H1 (cell line): ENCODE data around the gene MPZL3. TPM values are rescaled to one million over a fixed set of nuclear protein-coding genes. Genes with fewer than 3 reads are reported as not detected.

Experiments
- CTCF ChIA-PET: fragments of 300-600 bp; sonication (Branson Sonifier 250); formaldehyde crosslinking; loops from one replicate; lab custom pipeline; 2021; ENCODE audit not compliant: partially characterized antibody; lab: Charles Lee
- POLR2A ChIA-PET: fragments of 300-600 bp; sonication (Branson Sonifier 250); formaldehyde crosslinking; loops from one replicate; lab custom pipeline; 2021; ENCODE audit warnings: inconsistent platforms; ENCODE audit not compliant: partially characterized antibody; lab: Charles Lee
- DNase-seq, 2 experiments: peaks; one replicate each; pipeline versions ENCODE4 v3.0.0 to v3.0.0-alpha.2; 2010 to 2022; ENCODE audit warnings: low spot score in 2 of 2, low read depth in 1 of 2, mixed read lengths in 1 of 2
- FAIRE-seq: peaks from 2 replicates; lab custom pipeline; 2011; peaks lifted over from hg19 to GRCh38; lab: Jason Lieb, UNC
- H2AFZ ChIP-seq: 2 replicates; pipeline ENCODE4 v1.8.1; 2012; ENCODE audit warnings: low read length, inconsistent platforms
- H2AK5ac ChIP-seq: 2 replicates; pipeline ENCODE4 v1.6.1; 2013; ENCODE audit warnings: low read depth, low read length
- H2BK120ac ChIP-seq: replicated peaks from 2 replicates; pipeline ENCODE3; 2013; ENCODE audit warnings: low read depth, low read length, inconsistent platforms
- H2BK12ac ChIP-seq: 2 replicates; pipeline ENCODE4 v1.6.1; 2013; ENCODE audit warnings: low read depth, low read length
- H2BK15ac ChIP-seq: 2 replicates; pipeline ENCODE4 v1.6.1; 2013; ENCODE audit warnings: low read length
- H2BK20ac ChIP-seq: 2 replicates; pipeline ENCODE4 v1.6.1; 2013; ENCODE audit warnings: low read length
- H2BK5ac ChIP-seq: 2 replicates; pipeline ENCODE4 v1.6.1; 2013; ENCODE audit warnings: low read depth, low read length
- H3K14ac ChIP-seq: 2 replicates; pipeline ENCODE4 v1.6.1; 2013; ENCODE audit warnings: inconsistent platforms; ENCODE audit not compliant: insufficient read length
- H3K18ac ChIP-seq: 2 replicates; pipeline ENCODE4 v1.6.1; 2013; ENCODE audit warnings: low read length; ENCODE audit errors: extremely low read depth
- H3K23ac ChIP-seq: 2 replicates; pipeline ENCODE4 v1.6.1; 2013; ENCODE audit warnings: inconsistent platforms; ENCODE audit not compliant: insufficient read length
- H3K23me2 ChIP-seq: 2 replicates; pipeline ENCODE4 v1.6.1; 2013; ENCODE audit warnings: low read depth, low read length
- H3K27ac ChIP-seq: 2 replicates; pipeline ENCODE4 v1.6.1; 2011; ENCODE audit warnings: low read depth, low read length, inconsistent platforms
- H3K27me3 ChIP-seq, 4 experiments: replicated peaks in 1 of 4; 1 replicate in 1 of 4; 2 replicates in 3 of 4; pipeline versions ENCODE4 v1.6.1 to v1.8.1; 2011 to 2013; ENCODE audit warnings: low read length in 3 of 4, mild to moderate bottlenecking in 3 of 4, inconsistent platforms in 2 of 4, mixed read lengths in 2 of 4, moderate library complexity in 1 of 4; ENCODE audit not compliant: control insufficient read depth in 3 of 4, insufficient read depth in 3 of 4; ENCODE audit errors: extremely low read depth in 1 of 4
- H3K36me3 ChIP-seq, 4 experiments: 2 replicates each; pipeline versions ENCODE4 v1.6.1 to v1.8.1; 2011 to 2013; ENCODE audit warnings: mild to moderate bottlenecking in 4 of 4, low read length in 3 of 4, moderate library complexity in 2 of 4, control low read depth in 1 of 4, inconsistent platforms in 1 of 4; ENCODE audit not compliant: insufficient read depth in 4 of 4, control insufficient read depth in 2 of 4
- H3K4ac ChIP-seq: replicated peaks from 2 replicates; pipeline ENCODE3; 2013; ENCODE audit warnings: low read length, low read depth, mixed read lengths, inconsistent platforms; ENCODE audit not compliant: insufficient read length
- H3K4me1 ChIP-seq, 4 experiments: replicated peaks in 1 of 4; 1 replicate in 1 of 4; 2 replicates in 3 of 4; pipeline versions ENCODE4 v1.6.1 to v1.8.1; 2011 to 2013; ENCODE audit warnings: low read length in 3 of 4, inconsistent platforms in 2 of 4, mixed read lengths in 1 of 4; ENCODE audit not compliant: insufficient read depth in 4 of 4, control insufficient read depth in 3 of 4
- H3K4me2 ChIP-seq, 2 experiments: 2 replicates each; pipeline versions ENCODE4 v1.6.1 to v1.8.1; 2011 to 2013; ENCODE audit warnings: low read depth in 2 of 2, low read length in 2 of 2, control low read depth in 1 of 2, inconsistent platforms in 1 of 2, mild to moderate bottlenecking in 1 of 2; ENCODE audit not compliant: insufficient read depth in 1 of 2
- H3K4me3 ChIP-seq, 4 experiments: fragments of 200-600, 300-600 bp in 1 of 4; sonication (generic), shearing (Covaris generic), sonication (Bioruptor Twin) in 1 of 4; 2 replicates each; pipeline versions ENCODE4 v1.5.1 to v1.8.1; 2011 to 2016; ENCODE audit warnings: low read length in 4 of 4, low read depth in 3 of 4, control low read depth in 2 of 4, inconsistent platforms in 2 of 4, mild to moderate bottlenecking in 2 of 4, mixed read lengths in 1 of 4, moderate library complexity in 1 of 4; ENCODE audit not compliant: insufficient read depth in 2 of 4; ENCODE audit errors: extremely low read depth in 1 of 4
- H3K56ac ChIP-seq: replicated peaks from 2 replicates; pipeline ENCODE3; 2013; ENCODE audit warnings: low read depth, mild to moderate bottlenecking, mixed read lengths, low read length, inconsistent platforms; ENCODE audit not compliant: insufficient read length
- H3K79me1 ChIP-seq: 2 replicates; pipeline ENCODE4 v1.6.1; 2013; ENCODE audit warnings: low read depth, low read length, control low read depth
- H3K79me2 ChIP-seq, 2 experiments: 2 replicates each; pipeline versions ENCODE4 v1.6.1 to v1.8.1; 2012 to 2013; ENCODE audit warnings: low read length in 2 of 2, mild to moderate bottlenecking in 2 of 2, inconsistent platforms in 1 of 2; ENCODE audit not compliant: insufficient read depth in 2 of 2, control insufficient read depth in 1 of 2
- H3K9ac ChIP-seq, 4 experiments: replicated peaks in 1 of 4; 1 replicate in 1 of 4; 2 replicates in 3 of 4; pipeline versions ENCODE4 v1.6.1 to v1.8.1; 2011 to 2013; ENCODE audit warnings: low read depth in 3 of 4, low read length in 3 of 4, control low read depth in 2 of 4, mild to moderate bottlenecking in 2 of 4, moderate library complexity in 2 of 4, inconsistent platforms in 1 of 4; ENCODE audit errors: extremely low read depth in 1 of 4
- H3K9me3 ChIP-seq, 2 experiments: 2 replicates each; pipeline versions ENCODE4 v1.6.1 to v1.8.1; 2012 to 2013; ENCODE audit warnings: mild to moderate bottlenecking in 2 of 2, moderate library complexity in 2 of 2, control low read depth in 1 of 2, inconsistent platforms in 1 of 2, low read depth in 1 of 2, low read length in 1 of 2, mixed read lengths in 1 of 2; ENCODE audit not compliant: insufficient read depth in 2 of 2
- H4K20me1 ChIP-seq, 2 experiments: replicated peaks in 1 of 2; 2 replicates each; pipeline versions ENCODE3 to v1.8.1; 2011 to 2013; ENCODE audit warnings: inconsistent platforms in 2 of 2, low read length in 2 of 2, mild to moderate bottlenecking in 1 of 2; ENCODE audit not compliant: insufficient read depth in 2 of 2, control insufficient read depth in 1 of 2
- H4K5ac ChIP-seq: 2 replicates; pipeline ENCODE4 v1.6.1; 2013; ENCODE audit warnings: low read length, low read depth, mixed read lengths, inconsistent platforms; ENCODE audit not compliant: insufficient read length
- H4K8ac ChIP-seq: 2 replicates; pipeline ENCODE4 v1.8.0; 2013; ENCODE audit warnings: mild to moderate bottlenecking, moderate library complexity, low read length, inconsistent platforms; ENCODE audit not compliant: insufficient read depth; ENCODE audit errors: extremely low read depth
- H4K91ac ChIP-seq: replicated peaks from 2 replicates; pipeline ENCODE3; 2013; ENCODE audit warnings: low read length, mixed read lengths, inconsistent platforms; ENCODE audit not compliant: insufficient read length
- BCL11A ChIP-seq, 2 experiments: IDR thresholded peaks; one replicate each; pipeline ENCODE4 v1.6.1; 2011; ENCODE audit warnings: low read depth in 2 of 2, low read length in 2 of 2, mild to moderate bottlenecking in 2 of 2
- CBX5 ChIP-seq: fragments of 300-800, 300-1000 bp; sonication (generic); IDR thresholded peaks from 2 replicates; pipeline ENCODE4 v1.7.1; 2016; ENCODE audit warnings: antibody characterized with exemption, low read length, low read depth
- CREB1 ChIP-seq: IDR thresholded peaks from 2 replicates; pipeline ENCODE4 v1.6.1; 2012; ENCODE audit warnings: inconsistent platforms
- EGR1 ChIP-seq: IDR thresholded peaks from 2 replicates; pipeline ENCODE4 v1.6.1; 2011; ENCODE audit warnings: low read depth, low read length, borderline replicate concordance
- GABPA ChIP-seq: IDR thresholded peaks from 2 replicates; pipeline ENCODE4 v1.6.1; 2011; ENCODE audit warnings: mild to moderate bottlenecking, low read length, moderate library complexity, borderline replicate concordance; ENCODE audit not compliant: insufficient read depth
- HDAC6 ChIP-seq: IDR thresholded peaks from one replicate; pipeline ENCODE4 v1.7.1; 2012; ENCODE audit warnings: low read depth, mild to moderate bottlenecking, inconsistent platforms, low read length, moderate library complexity
- POLR2A ChIP-seq, 2 experiments: IDR thresholded peaks; 1 replicate in 1 of 2; 2 replicates in 1 of 2; pipeline ENCODE4 v1.6.1; 2011; ENCODE audit warnings: low read depth in 2 of 2, low read length in 2 of 2, mild to moderate bottlenecking in 2 of 2; ENCODE audit errors: control extremely low read depth in 1 of 2
- POU5F1 ChIP-seq: IDR thresholded peaks from 2 replicates; pipeline ENCODE4 v1.6.1; 2011; ENCODE audit warnings: low read depth, mild to moderate bottlenecking, low read length, moderate library complexity
- RAD21 ChIP-seq, 2 experiments: IDR thresholded peaks in 1 of 2; conservative IDR thresholded peaks in 1 of 2; 2 replicates each; pipeline ENCODE4 v1.6.1; 2011; ENCODE audit warnings: low read depth in 2 of 2, low read length in 2 of 2, improper control_type of control experiment in 1 of 2, inconsistent platforms in 1 of 2, mild to moderate bottlenecking in 1 of 2, moderate library complexity in 1 of 2
- RBBP5 ChIP-seq: IDR thresholded peaks from 2 replicates; pipeline ENCODE4 v1.7.1; 2012; ENCODE audit warnings: low read depth, mild to moderate bottlenecking, inconsistent platforms, low read length, moderate library complexity, borderline replicate concordance
- SIN3A ChIP-seq, 2 experiments: IDR thresholded peaks in 1 of 2; conservative IDR thresholded peaks in 1 of 2; 2 replicates each; pipeline ENCODE4 v1.6.1; 2011 to 2012; ENCODE audit warnings: low read length in 2 of 2, improper control_type of control experiment in 1 of 2, low read depth in 1 of 2, mild to moderate bottlenecking in 1 of 2
- SIRT6 ChIP-seq: IDR thresholded peaks from one replicate; pipeline ENCODE4 v1.7.1; 2012; ENCODE audit warnings: low read length, inconsistent platforms
- SP1 ChIP-seq: IDR thresholded peaks from 2 replicates; pipeline ENCODE4 v1.6.1; 2011; ENCODE audit warnings: low read depth, low read length
- TAF7 ChIP-seq: optimal IDR thresholded peaks from 2 replicates; pipeline ENCODE3; 2011; ENCODE audit warnings: low read depth, mild to moderate bottlenecking, inconsistent platforms, low read length, moderate library complexity, borderline replicate concordance
- TCF12 ChIP-seq: IDR thresholded peaks from 2 replicates; pipeline ENCODE4 v1.6.1; 2011; ENCODE audit warnings: low read depth, mild to moderate bottlenecking, low read length
- WGBS, 2 experiments: shearing (Covaris generic) in 1 of 2; methylation state at CpG; one replicate each; pipeline versions ENCODE4 v1.1.6 to v1.1.7; 2013 to 2015; ENCODE audit warnings: low lambda C conversion rate in 2 of 2, mixed read lengths in 2 of 2, inconsistent platforms in 1 of 2, low coverage in 1 of 2, missing lambda C conversion rate in 1 of 2; ENCODE audit not compliant: insufficient replicate concordance in 2 of 2, insufficient coverage in 1 of 2, insufficient read length in 1 of 2; ENCODE audit errors: extremely low coverage in 1 of 2, missing lambda C conversion rate in 1 of 2; 5-methylcytosine and 5-hydroxymethylcytosine counted together
- polyA plus RNA-seq, 7 experiments: library from polyadenylated mRNA; depleted of rRNA in 3 of 7; stranded (reverse) in 5 of 7; unstranded in 2 of 7; fragments of >200 nt in 5 of 7; fragments of 200-250 nt in 2 of 7; gene quantifications; 1 replicate in 5 of 7; 2 replicates in 1 of 7; 4 replicates in 1 of 7; pipeline versions ENCODE4 v1.2.1 to v1.2.3, GENCODE V29; 2011 to 2013; ENCODE audit warnings: missing spikeins in 2 of 7, mixed read lengths in 2 of 7
- total RNA-seq: library from RNA; stranded (reverse); fragmentation: NEBNext Ultra II Directional; extraction: Animal tissue kit (Norgen Biotek cat#: 25700); gene quantifications from 2 replicates; pipeline ENCODE4 v1.2.1, GENCODE V29; 2021

Gene MPZL3
- total and polyA plus RNA-seq, 2 of the 8 experiments (the other 6 are each of a cell fraction or from before 2014, with no cell fraction given) = 1.1 to 3.9 TPM

- 73% methylated on average over 1 of the region's 1 CpG; no CpG with 5 or more reads in 1 of the 2 experiments for WGBS, 2 experiments
- Histone ChIP-seq H2BK20ac (no peak overlapping the region), H3K4me1 (no peaks in the 10 kb centered on the region), H4K20me1 (no peaks in the 10 kb centered on the region), H3K56ac (no peak overlapping the region), H4K8ac (no peak overlapping the region), H3K18ac (no peak overlapping the region), H3K4me3 (no peak overlapping the region), H3K79me2 (no peaks in the 10 kb centered on the region), H3K9me3 (no peaks in the 10 kb centered on the region), H2BK15ac (no peak overlapping the region), H3K23ac (no peak overlapping the region), H3K4me2 (no peak overlapping the region), H4K5ac (no peak overlapping the region), H3K36me3 (no peaks in the 10 kb centered on the region; a peak in 1 of 8 replicates), H2BK120ac (no peak overlapping the region), H2BK12ac (no peak overlapping the region), H3K79me1 (no peaks in the 10 kb centered on the region), H3K27me3 (no peaks in the 10 kb centered on the region; a peak in 1 of 7 replicates), H4K91ac (no peak overlapping the region), H2BK5ac (no peak overlapping the region), H2AK5ac (no peak overlapping the region), H3K9ac (no peak overlapping the region), H3K14ac (no peak overlapping the region), H3K27ac (no peak overlapping the region), H3K23me2 (no peaks in the 10 kb centered on the region), H2AFZ (no peak overlapping the region), H3K4ac (no peak overlapping the region)
- ChIA-PET CTCF (interaction anchor here (0.7 to 1.3 kb wide), 2 partner anchors 63 to 124 kb away, joined by 3 read pairs; no protein-coding TSS in a partner anchor), POLR2A (no interaction called here)
- no peak for DNase-seq
- FAIRE-seq = no peak
- TF ChIP-seq RAD21 (IDR thresholded peaks at IDR 0.05 in 1 of 2, conservative IDR thresholded peaks at IDR 0.05 in 1 of 2; ENCODE audit: low read depth in 2 of 2, low read length in 2 of 2) (no peak), SP1 (no peak), GABPA (no peak), RBBP5 (no peak), TCF12 (no peak), CBX5 (no peak), POU5F1 (no peak), BCL11A (IDR thresholded peaks at IDR 0.05; ENCODE audit: low read depth in 2 of 2, low read length in 2 of 2) (no peak), SIRT6 (no peak), POLR2A (IDR thresholded peaks at IDR 0.05; ENCODE audit: control extremely low read depth in 1 of 2, low read depth in 2 of 2, low read length in 2 of 2) (no peak), CREB1 (no peak), SIN3A (conservative IDR thresholded peaks at IDR 0.05 in 1 of 2, IDR thresholded peaks at IDR 0.05 in 1 of 2; ENCODE audit: low read depth in 1 of 2, low read length in 2 of 2) (no peak), HDAC6 (no peak), TAF7 (no peak), EGR1 (no peak)
These were observed 19.5 kb downstream of the MPZL3 start for GRCh38 chr11:118232659-118233058.
